T-helper 1 cell (primary cell): ENCODE measurements around the gene TIMP3.

Experiments used
- DNase-seq, 5 donors: peaks; one replicate each; pipeline ENCODE4 v3.0.0-alpha.2; 2012 to 2020

Gene TIMP3

GRCh38 chr22:32888976-32889375, 87.5 kb downstream of the TIMP3 start:
- DNase-seq, result no peak

GRCh38 chr22:32896891-32897290, 95.4 kb downstream of the TIMP3 start:
- DNase-seq, result no peak

GRCh38 chr22:32897400-32897799, 95.9 kb downstream of the TIMP3 start:
- DNase-seq, result no peak

- DNase-seq, result no peak
Observed at GRCh38 chr22:32900886-32901635, 99.6 kb downstream of the TIMP3 start.

GRCh38 chr22:32901925-32902324, 100.4 kb downstream of the TIMP3 start:
- no peak for DNase-seq

GRCh38 chr22:32903507-32903906, 102.0 kb downstream of the TIMP3 start:
- DNase-seq, result no peak

GRCh38 chr22:32904044-32904443, 102.5 kb downstream of the TIMP3 start:
- no peak for DNase-seq

- DNase-seq, result no peak
Observed at GRCh38 chr22:32905400-32905799, 103.9 kb downstream of the TIMP3 start.

GRCh38 chr22:32909581-32910428, 108.3 kb downstream of the TIMP3 start:
- no peak for DNase-seq

GRCh38 chr22:32910429-32910772, 108.9 kb downstream of the TIMP3 start:
- no peak for DNase-seq

- DNase-seq, result no peak
Observed at GRCh38 chr22:32911503-32911902, 110.0 kb downstream of the TIMP3 start.
